IMR-90 (cell line): ENCODE data around the gene TTC23. TPM values are rescaled to one million over a fixed set of nuclear protein-coding genes. Genes with fewer than 3 reads are reported as not detected.

Source experiments
- ATAC-seq: fragments of 200-7000 bp; cut with Tn5 transposase; 2 replicates; pipeline ENCODE4 v1.9.1; 2020; ENCODE audit warnings: low read depth, mild to moderate bottlenecking, moderate library complexity
- BruUV-seq: library from RNA; stranded (reverse); fragments of 400-500 nt; replicated peaks from 2 replicates; lab custom pipeline; 2021; lab: Mats Ljungman, UMichigan
- CTCF ChIA-PET: fragments of 300-600 bp; formaldehyde crosslinking; extraction: SDS; loops from one replicate; lab custom pipeline; 2021; ENCODE audit warnings: antibody characterized with exemption; lab: Yijun Ruan, JAX
- POLR2A ChIA-PET: fragments of 300-600 bp; sonication (Branson Sonifier 250); formaldehyde crosslinking; loops from one replicate; lab custom pipeline; 2022; ENCODE audit warnings: antibody characterized with exemption; ENCODE audit not compliant: unreplicated experiment; lab: Charles Lee
- DNase-seq: peaks from one replicate; pipeline ENCODE4 v3.0.0; 2013
- H2AFZ ChIP-seq: replicated peaks from 2 replicates; pipeline ENCODE3; 2013; ENCODE audit warnings: low read length, mild to moderate bottlenecking; ENCODE audit not compliant: poor library complexity
- H2AK5ac ChIP-seq: 2 replicates; pipeline ENCODE4 v1.6.1; 2013; ENCODE audit warnings: low read depth, low read length, inconsistent platforms
- H2AK9ac ChIP-seq: replicated peaks from 2 replicates; pipeline ENCODE3; 2013; ENCODE audit warnings: mild to moderate bottlenecking, low read depth, low read length, moderate library complexity; ENCODE audit not compliant: poor library complexity
- H2BK120ac ChIP-seq: 2 replicates; pipeline ENCODE4 v1.6.1; 2013; ENCODE audit warnings: low read depth, low read length, inconsistent platforms
- H2BK15ac ChIP-seq: 3 replicates; pipeline ENCODE4 v1.6.1; 2013; ENCODE audit warnings: low read depth, low read length, inconsistent platforms
- H2BK20ac ChIP-seq: 2 replicates; pipeline ENCODE4 v1.6.1; 2013; ENCODE audit warnings: low read depth, mild to moderate bottlenecking, inconsistent platforms, low read length, moderate library complexity
- H2BK5ac ChIP-seq: 2 replicates; pipeline ENCODE4 v1.6.1; 2013; ENCODE audit warnings: mild to moderate bottlenecking, low read depth, low read length, inconsistent platforms; ENCODE audit not compliant: poor library complexity, severe bottlenecking
- H3K14ac ChIP-seq: replicated peaks from 2 replicates; pipeline ENCODE4 v1.6.1; 2013; ENCODE audit warnings: low read depth, low read length, inconsistent platforms
- H3K18ac ChIP-seq: 2 replicates; pipeline ENCODE4 v1.6.1; 2013; ENCODE audit warnings: low read depth, low read length, control low read depth
- H3K23ac ChIP-seq: 2 replicates; pipeline ENCODE4 v1.6.1; 2013; ENCODE audit warnings: low read depth, low read length, inconsistent platforms
- H3K27ac ChIP-seq: 2 replicates; pipeline ENCODE4 v1.5.1; 2013; ENCODE audit warnings: mild to moderate bottlenecking, control low read depth, low read length; ENCODE audit not compliant: insufficient read depth
- H3K27me3 ChIP-seq: 2 replicates; pipeline ENCODE4 v1.6.1; 2013; ENCODE audit warnings: low read length; ENCODE audit not compliant: control insufficient read depth, insufficient read depth
- H3K36me3 ChIP-seq: 2 replicates; pipeline ENCODE4 v1.6.1; 2013; ENCODE audit warnings: low read length, mixed read lengths; ENCODE audit not compliant: control insufficient read depth, insufficient read depth
- H3K4ac ChIP-seq: 2 replicates; pipeline ENCODE4 v1.6.1; 2013; ENCODE audit warnings: low read depth, low read length, inconsistent platforms
- H3K4me1 ChIP-seq: 2 replicates; pipeline ENCODE4 v1.6.1; 2013; ENCODE audit warnings: low read length, mixed read lengths; ENCODE audit not compliant: control insufficient read depth, insufficient read depth
- H3K4me2 ChIP-seq: 2 replicates; pipeline ENCODE4 v1.6.1; 2013; ENCODE audit warnings: low read depth, mild to moderate bottlenecking, control low read depth, low read length, moderate library complexity
- H3K4me3 ChIP-seq: 2 replicates; pipeline ENCODE4 v1.5.1; 2013; ENCODE audit warnings: low read depth, mild to moderate bottlenecking, control low read depth, low read length, moderate library complexity; ENCODE audit not compliant: insufficient read depth
- H3K56ac ChIP-seq: 2 replicates; pipeline ENCODE4 v1.6.1; 2013; ENCODE audit warnings: low read length, inconsistent platforms; ENCODE audit not compliant: insufficient read depth; ENCODE audit errors: extremely low read depth
- H3K79me1 ChIP-seq, 2 experiments: 2 replicates each; pipeline ENCODE4 v1.6.1; 2013; ENCODE audit warnings: low read length in 2 of 2, inconsistent platforms in 1 of 2, low read depth in 1 of 2
- H3K9ac ChIP-seq: 2 replicates; pipeline ENCODE4 v1.6.1; 2013; ENCODE audit warnings: low read depth, low read length, control low read depth
- H3K9me1 ChIP-seq: 2 replicates; pipeline ENCODE4 v1.6.1; 2013; ENCODE audit warnings: low read length, inconsistent platforms; ENCODE audit not compliant: insufficient read depth
- H3K9me3 ChIP-seq: 2 replicates; pipeline ENCODE4 v1.6.1; 2013; ENCODE audit warnings: low read length; ENCODE audit not compliant: control insufficient read depth, insufficient read depth
- H4K20me1 ChIP-seq: 2 replicates; pipeline ENCODE4 v1.6.1; 2013; ENCODE audit warnings: low read length, inconsistent platforms; ENCODE audit not compliant: insufficient read depth
- H4K5ac ChIP-seq: 2 replicates; pipeline ENCODE4 v1.6.1; 2013; ENCODE audit warnings: mild to moderate bottlenecking, low read depth, low read length, control low read depth
- H4K8ac ChIP-seq, 2 experiments: 2 replicates each; pipeline ENCODE4 v1.6.1; 2013; ENCODE audit warnings: low read depth in 2 of 2, low read length in 2 of 2, control low read depth in 1 of 2, inconsistent platforms in 1 of 2
- H4K91ac ChIP-seq: 2 replicates; pipeline ENCODE4 v1.6.1; 2013; ENCODE audit warnings: low read depth, low read length, inconsistent platforms; ENCODE audit not compliant: insufficient read depth
- BHLHE40 ChIP-seq: fragments of 150-350 bp; IDR thresholded peaks from 2 replicates; pipeline ENCODE4 v1.6.1; 2016; ENCODE audit warnings: mild to moderate bottlenecking, low read depth, low read length
- CHD1 ChIP-seq: IDR thresholded peaks from 2 replicates; pipeline ENCODE4 v1.6.1; 2012; ENCODE audit warnings: low read depth, low read length, improper control_type of control experiment
- CTCF ChIP-seq: conservative IDR thresholded peaks from 2 replicates; pipeline ENCODE4 v1.5.1; 2012; ENCODE audit warnings: mild to moderate bottlenecking, low read depth, low read length, improper control_type of control experiment
- FOS ChIP-seq: fragments of 150-350 bp; IDR thresholded peaks from 2 replicates; pipeline ENCODE4 v1.6.1; 2016; ENCODE audit warnings: low read depth, low read length
- MAFK ChIP-seq: IDR thresholded peaks from 2 replicates; pipeline ENCODE4 v1.6.1; 2012; ENCODE audit warnings: low read depth, low read length, improper control_type of control experiment
- MAZ ChIP-seq: IDR thresholded peaks from 2 replicates; pipeline ENCODE4 v1.6.1; 2012; ENCODE audit warnings: low read depth, mild to moderate bottlenecking, low read length, improper control_type of control experiment, moderate library complexity, borderline replicate concordance
- MXI1 ChIP-seq: IDR thresholded peaks from 2 replicates; pipeline ENCODE4 v1.6.1; 2012; ENCODE audit warnings: low read depth, mild to moderate bottlenecking, low read length, moderate library complexity, borderline replicate concordance
- NFE2L2 ChIP-seq: fragments of 150-350 bp; IDR thresholded peaks from 2 replicates; pipeline ENCODE4 v1.6.1; 2016; ENCODE audit warnings: low read depth, mild to moderate bottlenecking, low read length
- POLR2A ChIP-seq: IDR thresholded peaks from 2 replicates; pipeline ENCODE4 v1.6.1; 2012; ENCODE audit warnings: mild to moderate bottlenecking, low read depth, low read length
- RAD21 ChIP-seq: IDR thresholded peaks from 2 replicates; pipeline ENCODE4 v1.6.1; 2012; ENCODE audit warnings: low read length, improper control_type of control experiment
- RCOR1 ChIP-seq: IDR thresholded peaks from 2 replicates; pipeline ENCODE4 v1.6.1; 2012; ENCODE audit warnings: mild to moderate bottlenecking, low read length, improper control_type of control experiment; ENCODE audit not compliant: insufficient replicate concordance
- RFX5 ChIP-seq: IDR thresholded peaks from 2 replicates; pipeline ENCODE4 v1.8.0; 2012; ENCODE audit warnings: low read depth, mild to moderate bottlenecking, low read length, moderate library complexity
- SMC3 ChIP-seq: fragments of 150-350 bp; IDR thresholded peaks from 2 replicates; pipeline ENCODE4 v1.6.1; 2016; ENCODE audit warnings: low read depth, mild to moderate bottlenecking, antibody characterized with exemption, low read length, moderate library complexity
- WGBS, 2 experiments: methylation state at CpG; one replicate each; pipeline versions ENCODE4 v1.1.5 to v1.1.7; 2013; ENCODE audit warnings: missing lambda C conversion rate in 2 of 2; ENCODE audit not compliant: insufficient read length in 1 of 2; ENCODE audit errors: extremely low coverage in 2 of 2; 5-methylcytosine and 5-hydroxymethylcytosine counted together
- dilution Hi-C: fragments of 300-500 bp; cut with HindIII; formaldehyde crosslinking; loops from one replicate; pipeline ENCODE4 v1.14.3; 2018; ENCODE audit warnings: low sequenced_read_pairs; ENCODE audit not compliant: unreplicated experiment
- in situ Hi-C: fragments of 300-500 bp; cut with MboI; formaldehyde crosslinking; loops from 3 replicates; pipeline ENCODE4 v1.14.3; 2019; ENCODE audit warnings: low sequenced_read_pairs, inconsistent platforms, mixed read lengths
- intact Hi-C: fragments of 100-400 bp; cut with micrococcal nuclease; formaldehyde crosslinking; loops from 2 replicates; pipeline ENCODE4 v1.10.0; 2022
- polyA plus RNA-seq, 3 experiments: library from polyadenylated mRNA; depleted of rRNA; stranded (reverse); fragments of >200 nt; gene quantifications; 2 replicates each; pipeline ENCODE4 v1.2.3, GENCODE V29; 2012; ENCODE audit warnings: low replicate concordance in 1 of 3
- total RNA-seq: library from RNA; depleted of rRNA; stranded (reverse); fragments of >200 nt; gene quantifications from 2 replicates; pipeline ENCODE4 v1.2.3, GENCODE V29; 2012
- TF ChIP-seq, protein P1 (sequence below): fragments of 150-350 bp; IDR thresholded peaks from 2 replicates; pipeline ENCODE4 v1.6.1; 2017; ENCODE audit warnings: mild to moderate bottlenecking, antibody characterized with exemption, low read length, low read depth
- TF ChIP-seq, protein P2 (sequence below): fragments of 150-350 bp; IDR thresholded peaks from 2 replicates; pipeline ENCODE4 v1.6.1; 2016; ENCODE audit warnings: low read depth, mild to moderate bottlenecking, low read length, moderate library complexity, borderline replicate concordance

The TTC23 gene
- total and polyA plus RNA-seq, 2 of the 4 experiments (the other 2 are of a cell fraction), result 7.8 to 29.8 TPM

DNA sequence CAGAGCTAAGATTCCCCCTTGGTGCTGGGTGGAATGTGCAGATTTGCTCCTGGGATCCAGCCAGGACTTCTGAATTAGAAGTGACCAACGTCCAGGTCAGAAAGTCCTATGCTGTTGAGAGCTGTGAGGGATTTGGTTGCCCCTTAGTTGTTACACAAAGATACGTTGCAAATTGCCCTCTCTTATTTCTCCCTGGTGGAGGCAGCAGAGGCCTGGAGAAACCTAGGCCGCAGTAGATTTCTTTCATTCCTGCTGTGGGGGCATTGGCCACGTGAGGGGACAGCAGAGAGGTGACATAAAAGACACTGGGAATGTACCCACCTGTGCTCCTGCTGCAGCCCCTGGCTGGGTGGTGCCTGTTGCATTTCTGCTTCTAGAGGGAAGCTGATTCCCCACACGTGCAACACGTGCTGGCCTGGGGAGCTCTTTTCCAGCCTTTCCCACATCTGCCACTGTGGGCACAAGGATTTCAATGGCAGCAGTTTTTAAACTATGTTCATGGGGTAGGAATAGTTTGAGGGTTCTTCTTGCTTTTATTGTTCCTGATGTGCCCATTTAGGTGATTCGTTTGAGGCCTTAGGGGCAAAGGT is 78.8 kb downstream of the TTC23 start:
- Histone ChIP-seq H3K4me3 (no peak overlapping the region), H2AFZ (no peak overlapping the region), H3K79me1 (peaks cover 3 to 19% of the 10 kb centered on the region in 2 experiments; a peak in 3 of 4 replicates), H4K91ac (no peak overlapping the region), H2AK9ac (no peak overlapping the region), H3K9ac (no peak overlapping the region), H3K56ac (no peak overlapping the region), H2BK20ac (0 out of 2 replicates have a peak overlapping the region, but pooled peaks have one; percentile 8), H3K27ac (peak overlapping the region; percentile 8; the same call in 1 of the 2 replicates), H2BK120ac (peak overlapping the region; percentile 68), H3K4ac (peak overlapping the region; percentile 34), H3K9me1 (peaks cover 33% of the 10 kb centered on the region), H3K23ac (0 out of 2 replicates have a peak overlapping the region, but pooled peaks have one; percentile 19), H3K9me3 (no peaks in the 10 kb centered on the region), H3K14ac (peak overlapping the region; percentile 54), H4K5ac (no peak overlapping the region), H3K4me2 (no peak overlapping the region), H3K18ac (no peak overlapping the region), H2BK5ac (peak overlapping the region; percentile 86), H3K4me1 (peaks cover 24% of the 10 kb centered on the region), H4K20me1 (peaks cover 8% of the 10 kb centered on the region; the same call in 1 of the 2 replicates), H3K36me3 (peaks cover 21% of the 10 kb centered on the region), H4K8ac (peak overlapping the region in 1 of 2 experiments; percentile 9; a peak in 2 of 4 replicates), H2AK5ac (peak overlapping the region; percentile 17; the same call in 1 of the 2 replicates), H2BK15ac (0 out of 3 replicates have a peak overlapping the region, but pooled peaks have one; percentile 19), H3K27me3 (no peaks in the 10 kb centered on the region)
- no peak for ATAC-seq
- 95% methylated on average over 3 of the region's 7 CpGs; no CpG with 5 or more reads in 1 of the 2 experiments for whole genome bisulfite sequencing, 2 experiments
- no TSS peak for BruUV-seq
- intact Hi-C loops, result no loop called here
- CTCF ChIA-PET, result interaction anchor here (1.0 to 1.7 kb wide), 2 partner anchors 10 to 70 kb away, joined by 3 to 8 read pairs; no protein-coding TSS in a partner anchor
- in situ Hi-C loops, result no loop called here
- no peak for DNase-seq
- POLR2A ChIA-PET, result no interaction called here
- dilution Hi-C loops, result no loop called here
- TF ChIP-seq RAD21 (no peak), MAZ (no peak), CTCF (no peak), MAFK (no peak), RCOR1 (no peak), CHD1 (no peak), POLR2A (no peak), BHLHE40 (no peak), SMC3 (no peak), FOS (no peak), MXI1 (no peak), NFE2L2 (no peak), RFX5 (no peak)
- TF ChIP-seq, protein P1, sequence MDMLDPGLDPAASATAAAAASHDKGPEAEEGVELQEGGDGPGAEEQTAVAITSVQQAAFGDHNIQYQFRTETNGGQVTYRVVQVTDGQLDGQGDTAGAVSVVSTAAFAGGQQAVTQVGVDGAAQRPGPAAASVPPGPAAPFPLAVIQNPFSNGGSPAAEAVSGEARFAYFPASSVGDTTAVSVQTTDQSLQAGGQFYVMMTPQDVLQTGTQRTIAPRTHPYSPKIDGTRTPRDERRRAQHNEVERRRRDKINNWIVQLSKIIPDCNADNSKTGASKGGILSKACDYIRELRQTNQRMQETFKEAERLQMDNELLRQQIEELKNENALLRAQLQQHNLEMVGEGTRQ, result no peak
- TF ChIP-seq, protein P2, sequence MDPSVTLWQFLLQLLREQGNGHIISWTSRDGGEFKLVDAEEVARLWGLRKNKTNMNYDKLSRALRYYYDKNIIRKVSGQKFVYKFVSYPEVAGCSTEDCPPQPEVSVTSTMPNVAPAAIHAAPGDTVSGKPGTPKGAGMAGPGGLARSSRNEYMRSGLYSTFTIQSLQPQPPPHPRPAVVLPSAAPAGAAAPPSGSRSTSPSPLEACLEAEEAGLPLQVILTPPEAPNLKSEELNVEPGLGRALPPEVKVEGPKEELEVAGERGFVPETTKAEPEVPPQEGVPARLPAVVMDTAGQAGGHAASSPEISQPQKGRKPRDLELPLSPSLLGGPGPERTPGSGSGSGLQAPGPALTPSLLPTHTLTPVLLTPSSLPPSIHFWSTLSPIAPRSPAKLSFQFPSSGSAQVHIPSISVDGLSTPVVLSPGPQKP, result no peak
